GM12878 (cell line): ENCODE measurements around the gene SPAG16. TPM values are rescaled to one million over a fixed set of nuclear protein-coding genes. Genes with fewer than 3 reads are reported as not detected.

Experiments used
- ATAC-seq: fragments of 200-7000 bp; cut with Tn5 transposase; 3 replicates; pipeline ENCODE4 v1.9.1; 2020; ENCODE audit warnings: mild to moderate bottlenecking, moderate library complexity
- BruUV-seq: library from RNA; stranded (reverse); fragments of 400-500 nt; replicated peaks from 2 replicates; lab custom pipeline; 2021; lab: Mats Ljungman, UMichigan
- CTCF ChIA-PET: fragments of 300-600 bp; sonication (Branson Sonifier 250); formaldehyde crosslinking; extraction: SDS; loops from one replicate; lab custom pipeline; 2021; ENCODE audit warnings: inconsistent platforms; lab: Yijun Ruan, JAX
- POLR2A ChIA-PET: fragments of 350-600 bp; formaldehyde crosslinking; extraction: SDS; loops from one replicate; lab custom pipeline; 2021; ENCODE audit warnings: inconsistent platforms; lab: Charles Lee
- RAD21 ChIA-PET: fragments of 300-600 bp; sonication (Branson Sonifier 250); formaldehyde crosslinking; loops from one replicate; lab custom pipeline; 2023; ENCODE audit warnings: antibody characterized with exemption; ENCODE audit not compliant: unreplicated experiment; lab: Charles Lee
- SMC1A ChIA-PET: fragments of 300-600 bp; sonication (Branson Sonifier 250); formaldehyde crosslinking; loops from one replicate; lab custom pipeline; 2023; ENCODE audit not compliant: unreplicated experiment, uncharacterized antibody; lab: Charles Lee
- DNase-seq: peaks from one replicate; pipeline ENCODE4 v3.0.0-alpha.2; 2011; ENCODE audit warnings: low read depth, low spot score
- FAIRE-seq: peaks from 3 replicates; lab custom pipeline; 2011; peaks lifted over from hg19 to GRCh38; lab: Jason Lieb, UNC
- H2AFZ ChIP-seq: 2 replicates; pipeline ENCODE4 v1.6.0; 2011; ENCODE audit warnings: low read depth, low read length, control low read depth; ENCODE audit not compliant: control insufficient read depth
- H3K27ac ChIP-seq: 2 replicates; pipeline ENCODE4 v1.5.1; 2011; ENCODE audit warnings: control low read depth; ENCODE audit not compliant: control insufficient read depth, insufficient read depth
- H3K27me3 ChIP-seq, 2 experiments: replicated peaks in 1 of 2; 2 replicates each; pipeline versions ENCODE4 v1.6.0 to v1.6.1; 2011; ENCODE audit warnings: low read length in 1 of 2; ENCODE audit not compliant: control insufficient read depth in 2 of 2, insufficient read depth in 2 of 2
- H3K36me3 ChIP-seq, 2 experiments: 2 replicates each; pipeline ENCODE4 v1.5.1; 2011; ENCODE audit warnings: low read length in 1 of 2; ENCODE audit not compliant: control insufficient read depth in 2 of 2, insufficient read depth in 2 of 2
- H3K4me1 ChIP-seq: 2 replicates; pipeline ENCODE4 v1.6.1; 2011; ENCODE audit warnings: mild to moderate bottlenecking, low read length, moderate library complexity, mixed read lengths; ENCODE audit not compliant: control insufficient read depth, insufficient read depth
- H3K4me2 ChIP-seq: 2 replicates; pipeline ENCODE4 v1.6.0; 2011; ENCODE audit warnings: control low read depth; ENCODE audit not compliant: control insufficient read depth, insufficient read depth
- H3K4me3 ChIP-seq: fragments of 200-600 bp; sonication (generic); 2 replicates; pipeline ENCODE4 v1.5.1; 2016
- H3K79me2 ChIP-seq: 2 replicates; pipeline ENCODE4 v1.6.0; 2011; ENCODE audit warnings: low read length; ENCODE audit not compliant: control insufficient read depth, insufficient read depth
- H3K9ac ChIP-seq: 2 replicates; pipeline ENCODE4 v1.8.0; 2011; ENCODE audit warnings: low read length, control low read depth, mixed read lengths; ENCODE audit not compliant: control insufficient read depth, insufficient read depth
- H3K9me3 ChIP-seq: replicated peaks from 3 replicates; pipeline ENCODE4 v1.5.1; 2011; ENCODE audit warnings: mild to moderate bottlenecking, low read length; ENCODE audit not compliant: control insufficient read depth, insufficient read depth
- H4K20me1 ChIP-seq: 2 replicates; pipeline ENCODE4 v1.6.0; 2011; ENCODE audit not compliant: control insufficient read depth, insufficient read depth
- BCL11A ChIP-seq: IDR thresholded peaks from 2 replicates; pipeline ENCODE4 v1.6.1; 2011; ENCODE audit warnings: low read depth, low read length
- EP300 ChIP-seq, 2 experiments: fragments of 150-350 bp in 1 of 2; IDR thresholded peaks; 2 replicates each; pipeline ENCODE4 v1.6.1; 2011 to 2012; ENCODE audit warnings: low read depth in 2 of 2, low read length in 2 of 2, borderline replicate concordance in 1 of 2, improper control_type of control experiment in 1 of 2, inconsistent platforms in 1 of 2; ENCODE audit not compliant: control insufficient read depth in 1 of 2
- FOXK2 ChIP-seq: fragments of 450-650 bp; IDR thresholded peaks from 2 replicates; pipeline ENCODE4 v1.6.1; 2017; ENCODE audit warnings: mild to moderate bottlenecking, moderate library complexity
- FOXM1 ChIP-seq: IDR thresholded peaks from 2 replicates; pipeline ENCODE4 v1.6.1; 2012; ENCODE audit warnings: low read depth, mild to moderate bottlenecking, inconsistent platforms, low read length, moderate library complexity
- HDAC6 ChIP-seq: fragments of 200-600 bp; sonication (generic); IDR thresholded peaks from one replicate; pipeline ENCODE4 v1.8.0; 2017; ENCODE audit warnings: antibody characterized with exemption; ENCODE audit not compliant: unreplicated experiment
- KDM1A ChIP-seq: fragments of 200-600 bp; sonication (generic); IDR thresholded peaks from 2 replicates; pipeline ENCODE4 v1.6.1; 2016; ENCODE audit warnings: borderline replicate concordance
- PML ChIP-seq: IDR thresholded peaks from 2 replicates; pipeline ENCODE4 v1.6.1; 2012; ENCODE audit warnings: low read length, inconsistent platforms
- RELA ChIP-seq: fragments of 450-650 bp; IDR thresholded peaks from 2 replicates; pipeline ENCODE4 v1.8.0; 2014; ENCODE audit warnings: borderline replicate concordance; ENCODE audit not compliant: partially characterized antibody
- RFX5 ChIP-seq: IDR thresholded peaks from 2 replicates; pipeline ENCODE4 v1.6.1; 2011; ENCODE audit warnings: low read depth, low read length, improper control_type of control experiment
- SMAD5 ChIP-seq: IDR thresholded peaks from 2 replicates; pipeline ENCODE4 v1.6.1; 2016; ENCODE audit warnings: antibody characterized with exemption, low read depth
- SMARCA5 ChIP-seq: fragments of 450-650 bp; IDR thresholded peaks from 2 replicates; pipeline ENCODE4 v1.6.1; 2017; ENCODE audit warnings: mild to moderate bottlenecking
- STAT3 ChIP-seq: IDR thresholded peaks from 2 replicates; pipeline ENCODE4 v1.6.1; 2011; ENCODE audit warnings: low read depth, low read length, improper control_type of control experiment
- TCF3 ChIP-seq: IDR thresholded peaks from 2 replicates; pipeline ENCODE4 v1.6.1; 2012; ENCODE audit warnings: low read depth, mild to moderate bottlenecking, low read length, borderline replicate concordance; ENCODE audit not compliant: insufficient read depth
- TCF7 ChIP-seq: IDR thresholded peaks from 2 replicates; pipeline ENCODE4 v1.6.1; 2014; ENCODE audit warnings: antibody characterized with exemption, borderline replicate concordance
- WGBS: methylation state at CpG from one replicate; pipeline ENCODE4 v1.1.6; 2016; ENCODE audit warnings: low lambda C conversion rate; ENCODE audit not compliant: insufficient replicate concordance, insufficient coverage; ENCODE audit errors: missing lambda C conversion rate; 5-methylcytosine and 5-hydroxymethylcytosine counted together
- in situ Hi-C: fragments of 300-500 bp; cut with MboI; formaldehyde crosslinking; loops from 9 replicates; pipeline ENCODE4 v1.14.3; 2018; ENCODE audit warnings: mixed read lengths
- intact Hi-C: fragments of 100-400 bp; cut with micrococcal nuclease; formaldehyde crosslinking; loops from one replicate; pipeline ENCODE4 v1.14.2; 2022; ENCODE audit not compliant: unreplicated experiment
- polyA plus RNA-seq, 11 experiments: library from polyadenylated mRNA; depleted of rRNA in 4 of 11; unstranded in 6 of 11; stranded (reverse) in 5 of 11; fragments of >200 nt; fragmentation: Nextera tagmentation in 4 of 11; fragmentation: Illumina TruSeq in 1 of 11; extraction: Ambion mirVana in 4 of 11; extraction: Trizol in 1 of 11; gene quantifications; 1 replicate in 1 of 11; 2 replicates in 10 of 11; pipeline versions ENCODE4 v1.2.1 to v1.2.3, GENCODE V29; 2011 to 2016; ENCODE audit warnings: inconsistent platforms in 2 of 11, missing spikeins in 2 of 11, low read depth in 1 of 11
- total RNA-seq, 4 experiments: library from RNA; depleted of rRNA in 3 of 4; stranded (reverse); fragments of >200 nt in 3 of 4; fragmentation: Illumina TruSeq in 1 of 4; extraction: Trizol in 1 of 4; gene quantifications; 2 replicates each; pipeline versions ENCODE4 v1.2.1 to v1.2.3, GENCODE V29; 2013 to 2021
- TF ChIP-seq, protein P1 (sequence below): fragments of 450-650 bp; IDR thresholded peaks from 2 replicates; pipeline ENCODE4 v1.6.1; 2017; ENCODE audit warnings: low read depth, mild to moderate bottlenecking, moderate library complexity

The SPAG16 gene
- total and polyA plus RNA-seq, 10 of the 15 experiments (the other 5 are each of a cell fraction or from before 2014, with no cell fraction given), result 6.0 to 25.0 (median 15.2) TPM

DNA sequence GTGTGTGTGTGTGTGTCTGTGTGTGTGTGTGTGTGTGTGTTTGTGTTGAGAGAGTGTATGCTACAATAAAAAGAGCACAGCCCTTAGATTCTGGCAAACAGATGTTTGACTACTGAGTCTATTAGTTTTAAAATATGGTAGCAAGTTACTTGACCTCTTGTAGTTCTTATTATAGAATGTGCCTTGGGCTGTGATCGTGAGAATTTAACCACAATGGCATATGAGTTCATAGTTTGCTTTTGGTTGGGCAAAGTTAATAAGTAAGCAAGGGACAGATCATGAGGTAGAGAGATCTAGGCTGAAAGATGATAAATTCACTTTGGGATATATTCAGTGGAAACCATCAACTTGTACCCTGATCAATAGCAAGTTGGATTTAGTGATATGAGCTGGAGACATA lies 792.3 kb downstream of the SPAG16 start (continued):
- TF ChIP-seq, protein P1, sequence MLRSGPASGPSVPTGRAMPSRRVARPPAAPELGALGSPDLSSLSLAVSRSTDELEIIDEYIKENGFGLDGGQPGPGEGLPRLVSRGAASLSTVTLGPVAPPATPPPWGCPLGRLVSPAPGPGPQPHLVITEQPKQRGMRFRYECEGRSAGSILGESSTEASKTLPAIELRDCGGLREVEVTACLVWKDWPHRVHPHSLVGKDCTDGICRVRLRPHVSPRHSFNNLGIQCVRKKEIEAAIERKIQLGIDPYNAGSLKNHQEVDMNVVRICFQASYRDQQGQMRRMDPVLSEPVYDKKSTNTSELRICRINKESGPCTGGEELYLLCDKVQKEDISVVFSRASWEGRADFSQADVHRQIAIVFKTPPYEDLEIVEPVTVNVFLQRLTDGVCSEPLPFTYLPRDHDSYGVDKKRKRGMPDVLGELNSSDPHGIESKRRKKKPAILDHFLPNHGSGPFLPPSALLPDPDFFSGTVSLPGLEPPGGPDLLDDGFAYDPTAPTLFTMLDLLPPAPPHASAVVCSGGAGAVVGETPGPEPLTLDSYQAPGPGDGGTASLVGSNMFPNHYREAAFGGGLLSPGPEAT, result no peak
- TF ChIP-seq TCF7, result no peak
- TF ChIP-seq SMAD5, result no peak
- no peak for TF ChIP-seq KDM1A
- TF ChIP-seq TCF3, result no peak
- no peak for TF ChIP-seq FOXM1
- TF ChIP-seq EP300 (IDR thresholded peaks at IDR 0.05; ENCODE audit: borderline replicate concordance in 1 of 2, control insufficient read depth in 1 of 2, low read depth in 2 of 2, low read length in 2 of 2), result no peak

DNA sequence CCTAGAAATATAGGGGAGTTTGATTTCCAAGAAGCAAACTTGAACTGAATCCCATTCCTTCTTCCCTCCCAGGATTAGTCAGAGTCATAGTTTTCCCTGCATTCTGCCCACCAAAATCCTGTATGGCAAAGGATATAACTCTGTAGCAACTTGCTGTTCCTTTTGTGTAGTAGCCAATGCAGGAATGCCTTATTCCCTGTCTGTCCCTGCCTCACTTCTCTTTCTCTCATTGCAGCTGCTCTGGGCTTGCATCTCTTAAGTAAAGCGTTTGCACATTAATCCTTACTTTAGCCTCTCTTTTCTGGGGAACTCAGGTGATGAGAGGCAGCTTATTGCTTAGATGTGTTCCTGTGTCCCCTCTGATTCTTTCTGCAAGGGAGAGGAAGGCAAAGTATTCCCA lies 793.5 kb downstream of the SPAG16 start:
- FAIRE-seq, result no peak
- intact Hi-C loops (no loop called here), in situ Hi-C loops (no loop called here)
- H3K36me3 ChIP-seq, result no peaks in the 10 kb centered on the region
- BruUV-seq, result no TSS peak
- CTCF ChIA-PET, result no interaction called here
- H3K9ac ChIP-seq, result no peak overlapping the region
- no peaks in the 10 kb centered on the region for H3K4me1 ChIP-seq
- TF ChIP-seq BCL11A (no peak), HDAC6 (no peak), FOXK2 (no peak), RELA (no peak), RFX5 (no peak), PML (no peak), SMARCA5 (no peak), STAT3 (no peak)
- POLR2A ChIA-PET, result no interaction called here
- no peak overlapping the region for H2AFZ ChIP-seq
- no peaks in the 10 kb centered on the region for H3K79me2 ChIP-seq
- H3K9me3 ChIP-seq, result no peaks in the 10 kb centered on the region
- H3K27me3 ChIP-seq, result no peaks in the 10 kb centered on the region
- no peak overlapping the region for H3K4me3 ChIP-seq
- ATAC-seq, result no peak
- no peak overlapping the region for H3K4me2 ChIP-seq
- RAD21 ChIA-PET, result no interaction called here
- H3K27ac ChIP-seq, result no peak overlapping the region
- no peaks in the 10 kb centered on the region for H4K20me1 ChIP-seq
- WGBS, result 0% methylated on average over 1 of the region's 1 CpG
- SMC1A ChIA-PET, result interaction anchor here (0.5 kb wide), 1 partner anchor 107 kb away, joined by 3 read pairs; no protein-coding TSS in a partner anchor
- DNase-seq, result no peak
